AG08396 (cell line): ENCODE results near the gene CDC42EP4.
A peak's percentile ranks its signal among the peaks of the same experiment; 100 is the strongest.

Experiments
- DNase-seq: peaks from one replicate; pipeline ENCODE4 v3.0.0; 2012; ENCODE audit warnings: low spot score, mixed read lengths

Gene CDC42EP4

GRCh38 chr17:73300392-73300791 is 11.4 kb downstream of the CDC42EP4 start:
- no peak for DNase-seq

- DNase-seq = no peak
Observed at GRCh38 chr17:73297934-73298861, 13.6 kb downstream of the CDC42EP4 start.

- peak; percentile 79 for DNase-seq
Observed at GRCh38 chr17:73293480-73293911, 18.3 kb downstream of the CDC42EP4 start.

- no peak for DNase-seq
Observed at GRCh38 chr17:73293031-73293430, 18.8 kb downstream of the CDC42EP4 start.

DNA sequence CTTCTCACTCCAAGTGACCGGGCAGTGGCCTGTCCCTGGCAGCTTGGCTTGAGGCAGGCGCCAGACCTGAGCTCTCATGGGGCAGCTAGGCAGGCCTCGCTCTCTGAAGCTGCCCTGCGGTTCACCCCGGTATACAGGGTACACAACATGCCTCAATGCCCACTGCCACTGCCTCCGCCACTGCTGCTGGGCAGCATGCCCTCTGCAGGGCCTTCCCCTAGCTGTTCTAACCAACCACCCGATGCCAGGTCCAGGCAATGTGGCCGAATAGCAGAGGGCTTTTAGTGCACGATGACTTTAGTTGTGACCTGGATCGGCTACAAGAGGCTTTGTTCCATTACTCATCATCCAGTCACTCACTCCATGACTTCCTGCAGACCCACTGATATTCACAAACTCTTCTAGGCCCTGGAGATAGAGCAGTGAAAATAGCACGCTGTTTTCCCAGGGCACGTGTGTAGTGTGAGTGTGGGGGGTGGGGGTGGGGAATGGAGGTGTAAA is 19.7 kb downstream of the CDC42EP4 start:
- peak; percentile 56 for DNase-seq

GRCh38 chr17:73291260-73291801 is 20.5 kb downstream of the CDC42EP4 start:
- DNase-seq = peak; percentile 89

GRCh38 chr17:73290399-73291259 is 21.2 kb downstream of the CDC42EP4 start:
- no peak for DNase-seq

DNA sequence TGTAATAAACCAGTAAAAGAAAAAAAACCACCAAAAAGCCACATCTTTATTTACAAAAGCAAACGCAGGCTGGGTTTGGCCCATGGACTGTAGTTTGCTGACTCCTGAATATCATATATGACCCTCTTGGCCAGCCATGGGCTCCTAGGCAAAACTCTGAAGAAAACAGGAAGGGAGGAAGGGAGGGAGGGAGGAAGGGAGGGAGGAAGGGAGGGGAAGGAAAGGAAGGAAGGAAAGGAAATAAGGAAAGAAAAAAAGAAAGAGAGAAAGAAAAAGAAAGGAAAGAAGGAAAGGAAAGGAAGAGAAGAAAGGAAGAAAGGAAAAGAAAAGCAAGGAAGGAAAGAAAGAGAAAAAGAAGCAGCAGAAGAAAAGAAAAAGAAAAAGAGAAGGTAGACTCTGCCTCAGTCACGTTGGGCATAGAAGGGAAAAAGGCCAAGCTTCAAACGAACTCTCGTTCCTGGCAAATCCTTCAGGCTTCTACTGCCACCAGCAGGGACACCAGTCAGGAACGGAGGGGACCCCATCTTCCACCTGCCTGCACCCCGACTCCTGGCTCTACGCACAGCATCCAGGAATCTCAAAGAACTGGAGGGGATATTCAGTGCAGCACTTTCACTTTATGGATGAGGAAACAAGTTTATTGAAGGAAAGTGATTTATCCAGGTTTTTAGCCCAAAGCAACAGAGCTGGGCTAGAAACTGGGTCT is 22.1 kb downstream of the CDC42EP4 start:
- no peak for DNase-seq

DNA sequence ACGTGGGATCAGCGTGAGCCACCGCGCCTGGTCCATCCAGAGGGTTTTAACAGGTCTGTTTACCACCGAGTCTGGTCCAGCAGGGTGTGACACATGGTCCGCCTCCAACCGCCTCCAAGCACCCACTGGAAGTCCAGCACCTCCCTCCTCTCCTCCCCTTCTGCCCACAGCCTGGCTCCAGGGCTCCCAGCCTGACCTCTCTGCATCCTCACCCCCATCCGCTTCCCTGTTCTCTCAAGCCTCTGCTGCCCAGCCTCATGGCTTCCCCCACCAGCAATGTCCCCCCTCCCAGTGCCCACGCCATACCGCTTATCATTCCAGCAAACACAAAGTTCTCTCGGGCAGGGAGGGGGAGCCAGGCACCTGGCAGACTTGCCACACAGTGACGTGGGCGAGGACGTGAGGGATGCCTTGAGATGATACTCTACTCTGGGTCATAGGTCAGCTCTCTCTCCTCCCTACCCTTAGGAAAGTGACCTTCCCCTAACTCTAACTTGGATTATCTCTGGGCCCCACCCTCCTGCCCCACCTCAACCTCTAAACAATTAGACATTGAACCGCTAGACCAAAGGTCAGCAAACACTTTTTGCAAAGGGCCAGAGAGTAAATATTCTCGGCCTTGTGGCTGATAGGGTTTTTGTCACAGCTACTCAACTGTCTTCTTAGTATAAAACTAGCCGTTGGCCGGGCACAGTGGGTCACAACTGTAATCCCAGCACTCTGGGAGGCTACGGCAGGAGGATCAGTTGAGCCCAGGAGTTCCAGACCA is 23.1 kb downstream of the CDC42EP4 start:
- DNase-seq = no peak

- DNase-seq = no peak
Observed at GRCh38 chr17:73286863-73287296, 24.9 kb downstream of the CDC42EP4 start.

- no peak for DNase-seq
Observed at GRCh38 chr17:73285916-73286862, 25.6 kb downstream of the CDC42EP4 start.

- DNase-seq = no peak
Observed at GRCh38 chr17:73285603-73285908, 26.2 kb downstream of the CDC42EP4 start.

GRCh38 chr17:73284906-73285602 is 26.7 kb downstream of the CDC42EP4 start:
- no peak for DNase-seq

GRCh38 chr17:73284354-73284753 is 27.4 kb downstream of the CDC42EP4 start:
- no peak for DNase-seq

GRCh38 chr17:73283841-73284282 is 27.9 kb downstream of the CDC42EP4 start:
- DNase-seq = no peak

GRCh38 chr17:73283250-73283649 is 28.6 kb downstream of the CDC42EP4 start:
- no peak for DNase-seq

- no peak for DNase-seq
Observed at GRCh38 chr17:73282629-73283028, 29.2 kb downstream of the CDC42EP4 start.

GRCh38 chr17:73281928-73282327 is 29.9 kb downstream of the CDC42EP4 start:
- no peak for DNase-seq

GRCh38 chr17:73280191-73280590 is 31.6 kb downstream of the CDC42EP4 start:
- DNase-seq = no peak
